Endothelial cell of umbilical vein (primary cell): ENCODE results near the gene PLEKHH1. TPM values are rescaled to one million over a fixed set of nuclear protein-coding genes. Genes with fewer than 3 reads are reported as not detected.

Experiments used
- BruUV-seq: library from RNA; stranded (reverse); fragments of 400-500 nt; replicated peaks from 2 replicates; lab custom pipeline; 2021; lab: Mats Ljungman, UMichigan
- CTCF ChIA-PET: fragments of 300-600, 350-600 bp; sonication (Branson Sonifier 250); formaldehyde crosslinking; loops from one replicate; lab custom pipeline; 2021; ENCODE audit warnings: antibody characterized with exemption, inconsistent platforms; lab: Charles Lee
- POLR2A ChIA-PET: fragments of 300-600, 350-600 bp; sonication (Branson Sonifier 250); formaldehyde crosslinking; loops from one replicate; lab custom pipeline; 2021; ENCODE audit warnings: antibody characterized with exemption, inconsistent platforms; lab: Charles Lee
- DNase-seq: peaks from one replicate; pipeline ENCODE4 v3.0.0-alpha.2; 2011; ENCODE audit warnings: low read depth, low spot score
- FAIRE-seq: peaks from 2 replicates; lab custom pipeline; 2011; peaks lifted over from hg19 to GRCh38; lab: Jason Lieb, UNC
- H2AFZ ChIP-seq: 2 replicates; pipeline ENCODE4 v1.6.0; 2012; ENCODE audit warnings: low read depth, low read length, control low read depth, inconsistent platforms
- H3K27ac ChIP-seq: 2 replicates; pipeline ENCODE4 v1.5.1; 2011; ENCODE audit warnings: low read depth, mild to moderate bottlenecking, control low read depth, low read length, moderate library complexity; ENCODE audit not compliant: insufficient read depth
- H3K27me3 ChIP-seq, 2 experiments: 2 replicates each; pipeline versions ENCODE4 v1.6.0 to v1.6.1; 2011; ENCODE audit warnings: low read length in 2 of 2, mixed read lengths in 1 of 2; ENCODE audit not compliant: control insufficient read depth in 2 of 2, insufficient read depth in 2 of 2
- H3K36me3 ChIP-seq, 2 experiments: 2 replicates in 1 of 2; 3 replicates in 1 of 2; pipeline ENCODE4 v1.5.1; 2011; ENCODE audit warnings: low read length in 2 of 2, mild to moderate bottlenecking in 1 of 2, moderate library complexity in 1 of 2; ENCODE audit not compliant: control insufficient read depth in 2 of 2, insufficient read depth in 2 of 2; ENCODE audit errors: extremely low read depth in 1 of 2
- H3K4me1 ChIP-seq: 3 replicates; pipeline ENCODE4 v1.5.1; 2011; ENCODE audit warnings: mild to moderate bottlenecking, low read length; ENCODE audit not compliant: control insufficient read depth, insufficient read depth; ENCODE audit errors: extremely low read depth
- H3K4me2 ChIP-seq: 2 replicates; pipeline ENCODE4 v1.6.1; 2011; ENCODE audit warnings: low read length, control low read depth, mixed read lengths; ENCODE audit not compliant: insufficient read depth
- H3K4me3 ChIP-seq, 3 experiments: fragments of 200-600 bp in 1 of 3; sonication (generic), shearing (Covaris generic) in 1 of 3; replicated peaks in 1 of 3; 2 replicates each; pipeline ENCODE4 v1.5.1; 2011 to 2016; ENCODE audit warnings: control low read depth in 3 of 3, low read length in 3 of 3, mild to moderate bottlenecking in 2 of 3, inconsistent platforms in 1 of 3, low read depth in 1 of 3, moderate library complexity in 1 of 3; ENCODE audit not compliant: insufficient read depth in 1 of 3
- H3K79me2 ChIP-seq: 2 replicates; pipeline ENCODE4 v1.6.0; 2012; ENCODE audit warnings: low read length, inconsistent platforms; ENCODE audit not compliant: control insufficient read depth, insufficient read depth
- H3K9ac ChIP-seq: replicated peaks from 2 replicates; pipeline ENCODE3; 2011; ENCODE audit warnings: low read length, control low read depth; ENCODE audit not compliant: insufficient read depth; ENCODE audit errors: extremely low read depth
- H3K9me1 ChIP-seq: replicated peaks from 3 replicates; pipeline ENCODE4 v1.6.0; 2011; ENCODE audit warnings: mild to moderate bottlenecking, low read length; ENCODE audit not compliant: control insufficient read depth, insufficient read depth; ENCODE audit errors: extremely low read depth
- H3K9me3 ChIP-seq: replicated peaks from 2 replicates; pipeline ENCODE4 v1.5.1; 2012; ENCODE audit warnings: low read length, inconsistent platforms; ENCODE audit not compliant: control insufficient read depth, insufficient read depth
- H4K20me1 ChIP-seq: replicated peaks from 2 replicates; pipeline ENCODE3; 2011; ENCODE audit warnings: mild to moderate bottlenecking, low read length; ENCODE audit not compliant: control insufficient read depth, insufficient read depth; ENCODE audit errors: extremely low read depth
- CTCF ChIP-seq, 2 donors: IDR thresholded peaks; 1 replicate in 1 of 2; 2 replicates in 1 of 2; pipeline ENCODE4 v1.5.1; 2011; ENCODE audit warnings: low read length in 2 of 2, mild to moderate bottlenecking in 2 of 2, moderate library complexity in 2 of 2, control low read depth in 1 of 2, inconsistent platforms in 1 of 2, low read depth in 1 of 2; ENCODE audit not compliant: insufficient read depth in 1 of 2; ENCODE audit errors: extremely low read depth in 1 of 2
- EZH2 ChIP-seq: IDR thresholded peaks from 2 replicates; pipeline ENCODE4 v1.6.1; 2012; ENCODE audit warnings: borderline replicate concordance, low read depth, mild to moderate bottlenecking, moderate library complexity, low read length, inconsistent platforms; ENCODE audit not compliant: severe bottlenecking
- FOS ChIP-seq: IDR thresholded peaks from 2 replicates; pipeline ENCODE4 v1.6.1; 2011; ENCODE audit warnings: mild to moderate bottlenecking, low read length, moderate library complexity, borderline replicate concordance; ENCODE audit not compliant: insufficient read depth
- GATA2 ChIP-seq: IDR thresholded peaks from 2 replicates; pipeline ENCODE4 v1.7.0; 2011; ENCODE audit warnings: low read depth, mild to moderate bottlenecking, moderate library complexity, mixed read lengths, low read length; ENCODE audit not compliant: insufficient read length, insufficient read depth
- JUN ChIP-seq: IDR thresholded peaks from 2 replicates; pipeline ENCODE4 v1.6.1; 2011; ENCODE audit warnings: borderline replicate concordance, low read depth; ENCODE audit not compliant: insufficient read length, insufficient read depth
- MAX ChIP-seq: IDR thresholded peaks from 2 replicates; pipeline ENCODE4 v1.6.1; 2011; ENCODE audit not compliant: insufficient read depth, insufficient read length
- MYC ChIP-seq: IDR thresholded peaks from one replicate; pipeline ENCODE4 v1.6.1; 2011; ENCODE audit warnings: mild to moderate bottlenecking, low read depth, low read length
- POLR2A ChIP-seq: IDR thresholded peaks from 2 replicates; pipeline ENCODE4 v1.6.1; 2012; ENCODE audit warnings: low read depth, mild to moderate bottlenecking, control low read depth, low read length
- POLR2AphosphoS5 ChIP-seq: IDR thresholded peaks from 2 replicates; pipeline ENCODE4 v1.6.1; 2012; ENCODE audit warnings: low read depth, mild to moderate bottlenecking, control low read depth, low read length, moderate library complexity; ENCODE audit not compliant: insufficient read depth
- dilution Hi-C: fragments of 300-500 bp; cut with MboI; formaldehyde crosslinking; loops from one replicate; pipeline ENCODE4 v1.15.0; 2019; ENCODE audit warnings: low sequenced_read_pairs; ENCODE audit not compliant: extremely low pct_ligation_motif_present
- intact Hi-C: fragments of 100-400 bp; cut with micrococcal nuclease; formaldehyde crosslinking; loops from one replicate; pipeline ENCODE4 v1.10.0; 2022
- polyA plus RNA-seq, 4 experiments: library from polyadenylated mRNA; depleted of rRNA in 3 of 4; stranded (reverse) in 3 of 4; unstranded in 1 of 4; fragments of >200 nt; gene quantifications; 2 replicates each; pipeline versions ENCODE4 v1.2.1 to v1.2.3, GENCODE V29; 2011 to 2012; ENCODE audit warnings: missing spikeins in 1 of 4
- total RNA-seq: library from RNA; stranded (reverse); gene quantifications from 2 replicates; pipeline ENCODE4 v1.2.3, GENCODE V29; 2021

Gene PLEKHH1
- total and polyA plus RNA-seq, 2 donors (not counting 3 experiments of a cell fraction or from before 2014, with no cell fraction given), result 0.17 to 0.71 TPM

DNA sequence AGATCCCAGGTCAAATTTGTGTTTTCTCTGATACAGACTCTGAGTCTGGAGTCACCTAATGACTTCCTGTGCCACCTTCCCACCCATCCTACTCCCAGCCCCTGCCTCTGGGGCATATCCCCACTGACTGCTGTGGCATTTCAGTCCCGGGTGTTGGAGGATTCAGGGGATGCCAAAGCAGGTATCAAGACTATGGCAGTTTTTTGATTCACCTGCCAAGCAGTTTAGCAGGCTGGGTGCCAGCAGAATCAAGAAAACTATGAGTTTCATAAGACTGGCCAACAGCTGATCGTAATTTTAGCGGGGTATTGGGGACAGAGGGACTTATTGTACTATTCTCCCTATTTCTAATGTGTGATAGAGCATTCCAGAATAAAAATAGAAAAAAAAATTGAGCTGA lies 4.6 kb downstream of the PLEKHH1 start:
- ChIA-PET POLR2A (no interaction called here), CTCF (interaction anchor here (1.3 to 3.0 kb wide), 4 partner anchors 11 to 35 kb away, joined by 3 to 18 read pairs (median 6); no protein-coding TSS in a partner anchor)
- dilution Hi-C loops, result no loop called here
- no peaks in the 10 kb centered on the region for H3K79me2 ChIP-seq
- H3K36me3 ChIP-seq, result no peaks in the 10 kb centered on the region
- no peak for DNase-seq
- H3K9me1 ChIP-seq, result no peaks in the 10 kb centered on the region
- TF ChIP-seq CTCF (IDR thresholded peaks at IDR 0.05; ENCODE audit: extremely low read depth in 1 of 2, insufficient read depth in 1 of 2, low read depth in 1 of 2, low read length in 2 of 2) (no peak), FOS (no peak), MYC (no peak), POLR2AphosphoS5 (no peak)
- BruUV-seq, result no TSS peak
- H3K4me3 ChIP-seq, result no peak overlapping the region
- no peaks in the 10 kb centered on the region for H3K9me3 ChIP-seq
- no peak overlapping the region for H2AFZ ChIP-seq
- intact Hi-C loops, result no loop called here
- H3K27ac ChIP-seq, result no peak overlapping the region
- no peaks in the 10 kb centered on the region for H4K20me1 ChIP-seq
- H3K9ac ChIP-seq, result no peak overlapping the region
- H3K27me3 ChIP-seq, result peaks cover 21 to 29% of the 10 kb centered on the region in 2 experiments
- peaks cover 8% of the 10 kb centered on the region for H3K4me1 ChIP-seq
- H3K4me2 ChIP-seq, result no peak overlapping the region
- FAIRE-seq, result no peak

GRCh38 chr14:67538501-67538900 lies 5.4 kb downstream of the PLEKHH1 start:
- no peaks in the 10 kb centered on the region for H3K9me3 ChIP-seq
- ChIA-PET CTCF (interaction anchor here (1.1 to 3.0 kb wide), 5 partner anchors 11 to 129 kb away, joined by 3 to 18 read pairs (median 3); no protein-coding TSS in a partner anchor), POLR2A (no interaction called here)
- no peak overlapping the region for H3K4me2 ChIP-seq
- H2AFZ ChIP-seq, result no peak overlapping the region
- no peak for DNase-seq
- H3K79me2 ChIP-seq, result no peaks in the 10 kb centered on the region
- no peaks in the 10 kb centered on the region for H3K9me1 ChIP-seq
- BruUV-seq, result no TSS peak
- no peak overlapping the region for H3K27ac ChIP-seq
- peaks cover 7% of the 10 kb centered on the region for H3K4me1 ChIP-seq
- H3K27me3 ChIP-seq, result peaks cover 26 to 32% of the 10 kb centered on the region in 2 experiments
- no peaks in the 10 kb centered on the region for H3K36me3 ChIP-seq
- no peak overlapping the region for H3K9ac ChIP-seq
- TF ChIP-seq FOS (no peak), JUN (no peak), MYC (no peak), GATA2 (no peak), POLR2AphosphoS5 (no peak), EZH2 (no peak), POLR2A (no peak), MAX (no peak), CTCF (IDR thresholded peaks at IDR 0.05; ENCODE audit: extremely low read depth in 1 of 2, insufficient read depth in 1 of 2, low read depth in 1 of 2, low read length in 2 of 2) (no peak)
- intact Hi-C loops (no loop called here), dilution Hi-C loops (no loop called here)
- FAIRE-seq, result no peak
- no peaks in the 10 kb centered on the region for H4K20me1 ChIP-seq
- no peak overlapping the region for H3K4me3 ChIP-seq
